Measurements from ENCODE around the gene IQCE. TPM values are rescaled to one million over a fixed set of nuclear protein-coding genes. Genes with fewer than 3 reads are reported as not detected.

The IQCE gene
- total RNA-seq, 1 experiment from 2014 or later: 35.8 TPM

DNA sequence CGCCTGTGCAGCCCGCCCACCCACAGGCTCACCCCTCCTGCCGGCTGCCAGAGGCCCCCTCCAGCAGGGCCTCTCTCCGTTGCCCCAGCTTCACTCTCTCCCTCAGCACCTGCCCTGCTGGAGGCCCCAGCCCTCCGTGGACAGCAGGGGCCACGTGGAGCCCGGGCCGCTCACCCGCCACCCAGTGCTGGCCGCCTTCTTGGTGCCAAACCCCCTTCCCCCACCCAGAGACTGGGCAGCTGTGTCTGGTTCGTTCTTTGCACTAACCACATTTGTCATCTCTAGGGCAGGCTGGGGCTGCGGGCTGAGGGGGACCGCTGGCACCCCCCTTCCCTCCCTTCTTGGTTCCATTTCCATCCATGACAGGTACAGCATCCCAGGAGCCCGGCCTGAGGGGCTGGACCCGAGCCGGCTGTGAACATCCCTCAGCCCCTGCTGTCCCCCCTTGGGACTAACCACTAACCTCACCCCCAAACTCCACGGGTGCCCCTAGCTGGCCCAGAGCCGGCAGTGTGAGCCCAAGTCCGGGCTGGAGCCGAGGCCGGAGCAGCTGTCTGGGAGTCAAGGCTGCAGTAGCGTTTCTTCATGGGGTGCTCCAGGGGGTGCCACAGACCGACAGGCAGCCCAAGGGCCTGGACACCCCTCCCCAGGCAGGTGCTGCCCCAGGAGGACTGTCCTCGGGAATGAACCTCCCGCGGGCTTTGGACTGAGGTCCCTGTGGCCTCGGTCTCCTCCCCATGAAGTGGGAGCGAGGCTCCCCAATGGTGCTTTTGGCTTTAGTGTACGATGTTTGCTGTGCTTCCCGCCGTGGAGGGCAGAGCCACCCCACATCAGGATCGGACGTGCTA, 103.7 kb downstream of the IQCE start:
- DNase-seq: no peak
- TF ChIP-seq EZH2 (IDR thresholded peaks at IDR 0.05; ENCODE audit: low read depth): no peak
- TF ChIP-seq, protein P1, sequence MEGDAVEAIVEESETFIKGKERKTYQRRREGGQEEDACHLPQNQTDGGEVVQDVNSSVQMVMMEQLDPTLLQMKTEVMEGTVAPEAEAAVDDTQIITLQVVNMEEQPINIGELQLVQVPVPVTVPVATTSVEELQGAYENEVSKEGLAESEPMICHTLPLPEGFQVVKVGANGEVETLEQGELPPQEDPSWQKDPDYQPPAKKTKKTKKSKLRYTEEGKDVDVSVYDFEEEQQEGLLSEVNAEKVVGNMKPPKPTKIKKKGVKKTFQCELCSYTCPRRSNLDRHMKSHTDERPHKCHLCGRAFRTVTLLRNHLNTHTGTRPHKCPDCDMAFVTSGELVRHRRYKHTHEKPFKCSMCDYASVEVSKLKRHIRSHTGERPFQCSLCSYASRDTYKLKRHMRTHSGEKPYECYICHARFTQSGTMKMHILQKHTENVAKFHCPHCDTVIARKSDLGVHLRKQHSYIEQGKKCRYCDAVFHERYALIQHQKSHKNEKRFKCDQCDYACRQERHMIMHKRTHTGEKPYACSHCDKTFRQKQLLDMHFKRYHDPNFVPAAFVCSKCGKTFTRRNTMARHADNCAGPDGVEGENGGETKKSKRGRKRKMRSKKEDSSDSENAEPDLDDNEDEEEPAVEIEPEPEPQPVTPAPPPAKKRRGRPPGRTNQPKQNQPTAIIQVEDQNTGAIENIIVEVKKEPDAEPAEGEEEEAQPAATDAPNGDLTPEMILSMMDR (conservative IDR thresholded peaks at IDR 0.05): no peak
- Histone ChIP-seq H2AFZ (no peak overlapping the region), H3K79me2 (ENCODE audit: low read depth) (no peaks in the 10 kb centered on the region), H3K4me1 (replicated peaks; ENCODE audit: insufficient read depth) (no peaks in the 10 kb centered on the region), H3K27ac (no peak overlapping the region), H4K20me1 (ENCODE audit: insufficient read depth) (peaks cover 6% of the 10 kb centered on the region; the same call in 1 of the 2 replicates), H3K4me2 (no peak overlapping the region), H3F3A (ENCODE audit: insufficient read depth, low read depth) (no peaks in the 10 kb centered on the region; the same call in 1 of the 2 replicates), H3K4me3 (no peak overlapping the region), H3K9me2 (ENCODE audit: insufficient read depth) (no peaks in the 10 kb centered on the region), H3K36me3 (ENCODE audit: low read depth) (no peaks in the 10 kb centered on the region), H3K27me3 (ENCODE audit: insufficient read depth, low read depth) (no peaks in the 10 kb centered on the region), H3K9me3 (ENCODE audit: insufficient read depth, low read depth) (no peaks in the 10 kb centered on the region)
- intact Hi-C loops (cut with micrococcal nuclease; ENCODE audit: unreplicated experiment): no loop called here
- POLR2A ChIA-PET (ENCODE audit: unreplicated experiment): no interaction called here
- CTCF ChIA-PET: no interaction called here
- BruUV-seq (replicated peaks): TSS peak; percentile 33

DNA sequence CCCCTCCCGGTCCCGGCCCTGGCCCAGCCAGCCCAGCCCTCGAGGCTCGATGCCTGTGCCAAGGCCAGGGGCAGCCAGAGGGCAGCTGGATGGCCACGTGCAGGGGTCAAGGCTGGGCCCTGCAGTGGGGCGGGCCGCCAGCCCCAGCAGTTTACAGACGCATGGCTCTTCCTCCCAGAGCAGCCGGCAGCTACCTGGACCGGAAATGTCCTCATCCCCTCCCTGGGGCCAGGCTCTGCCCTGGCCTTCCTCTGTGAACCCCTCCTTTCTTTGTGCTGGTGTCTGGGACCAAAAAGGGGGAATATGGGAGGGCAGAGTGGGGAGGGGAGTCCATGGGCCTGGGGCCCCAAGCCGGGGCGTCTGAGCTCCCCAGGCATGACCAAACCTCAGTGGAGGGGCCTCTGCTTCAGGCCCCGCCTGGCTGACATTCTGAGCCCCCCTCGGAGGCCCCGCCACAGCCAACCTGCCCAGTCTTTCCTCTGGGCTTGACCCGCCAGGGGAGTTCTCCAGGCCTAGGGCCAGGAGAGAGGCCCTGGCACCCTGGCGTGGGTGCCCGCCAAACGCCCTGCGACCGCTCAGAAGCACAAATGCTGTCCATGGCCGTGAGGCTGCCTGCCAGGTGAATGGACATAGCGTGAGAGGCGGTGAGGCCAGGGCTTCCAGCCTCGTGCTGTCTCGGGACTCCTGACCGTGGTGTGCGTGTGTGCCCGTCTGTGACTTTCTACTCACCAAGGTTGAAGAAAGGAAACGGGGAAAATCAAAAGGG, 104.5 kb downstream of the IQCE start:
- no peak overlapping the region for H3K4me3 ChIP-seq
- H3K79me2 ChIP-seq (ENCODE audit: low read depth): no peaks in the 10 kb centered on the region
- H3K9me2 ChIP-seq (ENCODE audit: insufficient read depth): no peaks in the 10 kb centered on the region
- no peak for DNase-seq
- H2AFZ ChIP-seq: no peak overlapping the region
- POLR2A ChIA-PET (ENCODE audit: unreplicated experiment): no interaction called here
- intact Hi-C loops (cut with micrococcal nuclease; ENCODE audit: unreplicated experiment): no loop called here
- H3F3A ChIP-seq (ENCODE audit: insufficient read depth, low read depth): no peaks in the 10 kb centered on the region; the same call in 1 of the 2 replicates
- no peak overlapping the region for H3K27ac ChIP-seq
- H3K9me3 ChIP-seq (ENCODE audit: insufficient read depth, low read depth): no peaks in the 10 kb centered on the region
- peaks cover 4% of the 10 kb centered on the region; the same call in 1 of the 2 replicates for H4K20me1 ChIP-seq (ENCODE audit: insufficient read depth)
- no peak overlapping the region for H3K4me2 ChIP-seq
- no peaks in the 10 kb centered on the region for H3K27me3 ChIP-seq (ENCODE audit: insufficient read depth, low read depth)
- BruUV-seq (replicated peaks): no TSS peak
- TF ChIP-seq, protein P1 (conservative IDR thresholded peaks at IDR 0.05): no peak
- no peak for TF ChIP-seq EZH2 (IDR thresholded peaks at IDR 0.05; ENCODE audit: low read depth)
- H3K4me1 ChIP-seq (replicated peaks; ENCODE audit: insufficient read depth): no peaks in the 10 kb centered on the region
- no peaks in the 10 kb centered on the region for H3K36me3 ChIP-seq (ENCODE audit: low read depth)
- CTCF ChIA-PET: no interaction called here

DNA sequence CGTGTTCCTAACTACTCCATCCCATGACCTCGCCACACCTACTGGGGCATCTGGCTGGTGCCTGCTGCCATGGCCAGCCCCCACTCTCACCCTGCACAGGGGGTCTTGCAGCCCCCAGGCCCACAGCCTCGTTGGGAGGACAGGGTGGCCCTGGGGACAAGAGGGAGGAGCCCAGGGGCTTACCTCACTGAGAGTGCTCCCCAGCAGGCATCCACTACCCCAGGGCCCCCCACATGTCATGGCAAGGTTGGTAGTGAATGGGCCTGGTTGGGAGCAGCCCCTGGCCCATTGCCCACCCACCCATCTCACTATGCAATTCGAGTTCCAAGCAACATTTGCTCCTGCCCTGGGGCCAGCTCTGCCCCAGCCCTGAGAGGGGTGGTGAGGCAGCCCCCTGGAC, 105.2 kb downstream of the IQCE start:
- H3K4me1 ChIP-seq (replicated peaks; ENCODE audit: insufficient read depth): no peaks in the 10 kb centered on the region
- H3K4me3 ChIP-seq: no peak overlapping the region
- H3K27ac ChIP-seq: no peak overlapping the region
- H3K79me2 ChIP-seq (ENCODE audit: low read depth): no peaks in the 10 kb centered on the region
- H2AFZ ChIP-seq: no peak overlapping the region
- peaks cover 2% of the 10 kb centered on the region; the same call in 1 of the 2 replicates for H4K20me1 ChIP-seq (ENCODE audit: insufficient read depth)
- POLR2A ChIA-PET (ENCODE audit: unreplicated experiment): no interaction called here
- H3F3A ChIP-seq (ENCODE audit: insufficient read depth, low read depth): no peaks in the 10 kb centered on the region; the same call in 1 of the 2 replicates
- no peak for DNase-seq
- H3K4me2 ChIP-seq: no peak overlapping the region
- no peaks in the 10 kb centered on the region for H3K36me3 ChIP-seq (ENCODE audit: low read depth)
- no peaks in the 10 kb centered on the region for H3K9me2 ChIP-seq (ENCODE audit: insufficient read depth)
- BruUV-seq (replicated peaks): no TSS peak
- no peak for TF ChIP-seq EZH2 (IDR thresholded peaks at IDR 0.05; ENCODE audit: low read depth)
- TF ChIP-seq, protein P1 (conservative IDR thresholded peaks at IDR 0.05): no peak
- H3K9me3 ChIP-seq (ENCODE audit: insufficient read depth, low read depth): no peaks in the 10 kb centered on the region
- intact Hi-C loops (cut with micrococcal nuclease; ENCODE audit: unreplicated experiment): no loop called here
- CTCF ChIA-PET: no interaction called here
- no peaks in the 10 kb centered on the region for H3K27me3 ChIP-seq (ENCODE audit: insufficient read depth, low read depth)

Small RNA genes lying within 50 kb of the gene (microRNA-seq; reads per million reads assigned to microRNA genes)
- gene MIR4648 (ENCODE audit: borderline number of aligned reads, borderline replicate concordance): not detected

Other genes with a start within 250 kb of the IQCE start
- 73.9 and 102 TPM in 2 replicates for gene SNX8, start 244.5 kb upstream of the IQCE start, total RNA-seq (2021)
- gene EIF3B, start 204.2 kb upstream of the IQCE start, total RNA-seq (2021): 299 and 302 TPM in 2 replicates
- 25.9 and 41.1 TPM in 2 replicates for gene CHST12, start 155.4 kb upstream of the IQCE start, total RNA-seq (2021)
- gene GRIFIN, start 82.6 kb upstream of the IQCE start, total RNA-seq (2021): not detected in 2 replicates
- gene LFNG, start 39.2 kb upstream of the IQCE start, total RNA-seq (2021): 21.3 and 24.7 TPM in 2 replicates
- gene BRAT1, start 3.5 kb upstream of the IQCE start, total RNA-seq (2021): 53.9 and 57.7 TPM in 2 replicates
- 109 and 114 TPM in 2 replicates for gene TTYH3, start 73.0 kb downstream of the IQCE start, total RNA-seq (2021)
- 0.50 TPM in 1 of 2 replicates, not detected in the other for gene AMZ1, start 129.2 kb downstream of the IQCE start, total RNA-seq (2021)

Measured in PC-9 (cell line).